Left lobe of liver (tissue), 2 donors: ENCODE results near the gene EDN3. TPM values are rescaled to one million over a fixed set of nuclear protein-coding genes. Genes with fewer than 3 reads are reported as not detected.

Experiments
- ATAC-seq: fragments of 200-7000 bp; cut with Tn5 transposase; one replicate; pipeline ENCODE4 v1.9.1; 2020; ENCODE audit warnings: mild to moderate bottlenecking, moderate library complexity
- DNase-seq: peaks from one replicate; pipeline ENCODE4 v3.0.0-alpha.2; 2020; ENCODE audit warnings: low spot score
- total RNA-seq: library from RNA; stranded (reverse); gene quantifications from one replicate; pipeline ENCODE4 v1.2.1, GENCODE V29; 2021
- donor health status: DM: no; HTN: no; CAD: no; lungs with moderate emphysema.
- donor health status: DM: no; HTN: yes; CAD: no.

Gene EDN3
- total RNA-seq, 1 donor from 2014 or later = not detected

DNA sequence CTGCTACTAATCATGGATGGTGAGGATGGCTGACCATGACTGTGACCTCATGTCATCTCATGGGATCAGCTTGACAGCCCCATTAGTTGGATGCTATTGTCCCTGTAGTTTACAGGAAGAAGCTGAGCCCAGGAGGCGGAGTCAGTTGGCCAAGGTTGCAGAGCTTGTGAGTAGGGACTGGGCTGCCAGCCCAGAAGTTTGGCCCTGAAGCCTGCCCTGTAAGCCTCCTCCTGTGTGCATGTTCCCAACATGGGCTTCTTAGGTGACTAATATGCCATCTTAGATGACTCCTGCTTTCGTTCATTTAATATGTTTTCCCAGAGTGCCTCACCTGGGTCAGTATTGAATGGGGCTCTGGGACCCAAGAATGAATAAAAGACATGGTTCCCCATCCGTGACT is 6.9 kb downstream of the EDN3 start:
- no peak for ATAC-seq
- DNase-seq = no peak

DNA sequence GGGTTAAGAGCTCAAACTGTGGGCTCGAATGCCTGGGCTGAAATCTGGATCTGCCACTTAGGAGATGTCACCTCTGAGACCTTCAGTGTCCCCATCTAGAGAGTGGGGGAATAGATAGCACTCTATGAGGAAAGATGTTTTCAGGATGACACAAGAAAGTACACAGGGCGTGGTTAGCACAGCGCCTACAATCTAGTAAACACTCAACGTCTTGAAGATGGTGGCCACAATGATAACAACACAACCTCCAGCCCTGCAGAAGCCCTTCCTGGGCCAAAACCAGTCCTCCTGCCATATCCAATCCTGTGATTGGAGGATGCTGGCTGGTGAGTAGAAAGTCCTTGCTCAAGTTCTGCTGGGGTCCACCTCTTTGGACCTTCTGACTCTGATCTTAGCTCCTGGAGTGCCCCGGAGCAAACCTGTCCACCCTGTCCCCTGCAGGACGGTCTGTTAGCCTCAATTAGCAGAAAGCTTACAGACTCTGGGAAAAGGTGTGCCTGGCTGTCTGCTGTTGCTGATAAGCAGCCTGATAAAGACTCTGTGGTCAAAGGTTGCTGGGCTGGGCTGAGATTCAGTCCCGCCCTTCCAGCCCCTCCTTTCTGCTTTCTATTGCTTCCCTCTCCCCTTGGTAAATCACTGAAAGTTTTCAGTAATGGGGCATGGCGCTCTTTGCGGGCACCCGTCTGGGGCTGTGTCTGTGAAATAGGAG is 8.2 kb downstream of the EDN3 start:
- DNase-seq (no peak), ATAC-seq (no peak)

DNA sequence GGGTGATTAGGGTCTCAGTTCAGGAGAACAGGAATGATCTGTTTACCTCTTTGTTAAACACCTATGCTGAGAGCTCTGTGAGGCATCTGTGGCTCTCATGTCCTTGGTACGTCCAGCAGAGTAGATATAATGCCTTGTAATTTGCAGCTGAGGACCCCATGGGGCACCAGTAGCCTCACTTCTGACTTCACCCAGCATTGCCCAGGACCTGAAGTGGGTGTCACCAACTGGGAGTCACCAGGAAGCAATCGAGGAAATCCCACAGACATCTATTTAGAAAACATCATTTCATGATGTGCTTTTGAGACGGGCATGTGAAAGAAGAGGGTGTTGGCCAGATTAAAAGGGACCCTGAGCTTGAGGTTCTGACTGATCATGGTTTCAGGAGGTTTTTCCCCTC is 8.8 kb downstream of the EDN3 start:
- DNase-seq = no peak
- no peak for ATAC-seq

DNA sequence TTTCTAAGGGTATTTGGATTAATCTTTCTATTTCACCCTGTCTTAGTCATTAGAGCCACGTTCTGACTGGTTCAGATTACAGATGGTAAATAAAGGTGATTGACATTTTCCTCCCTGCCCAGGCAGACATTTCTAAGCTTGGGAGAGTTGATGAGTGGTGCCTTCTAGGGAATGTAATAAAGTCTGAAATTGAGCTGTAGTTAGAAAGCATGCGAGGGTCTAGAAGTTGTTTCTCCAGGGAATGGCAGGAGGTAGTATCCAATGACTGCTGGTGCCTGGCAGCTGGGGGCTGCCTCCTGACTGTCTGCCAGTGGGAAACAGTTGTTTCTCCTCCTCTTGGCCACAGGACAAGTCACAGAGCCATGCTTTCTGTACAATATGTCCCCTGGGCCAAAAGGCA is 14.6 kb downstream of the EDN3 start:
- DNase-seq (no peak), ATAC-seq (no peak)

DNA sequence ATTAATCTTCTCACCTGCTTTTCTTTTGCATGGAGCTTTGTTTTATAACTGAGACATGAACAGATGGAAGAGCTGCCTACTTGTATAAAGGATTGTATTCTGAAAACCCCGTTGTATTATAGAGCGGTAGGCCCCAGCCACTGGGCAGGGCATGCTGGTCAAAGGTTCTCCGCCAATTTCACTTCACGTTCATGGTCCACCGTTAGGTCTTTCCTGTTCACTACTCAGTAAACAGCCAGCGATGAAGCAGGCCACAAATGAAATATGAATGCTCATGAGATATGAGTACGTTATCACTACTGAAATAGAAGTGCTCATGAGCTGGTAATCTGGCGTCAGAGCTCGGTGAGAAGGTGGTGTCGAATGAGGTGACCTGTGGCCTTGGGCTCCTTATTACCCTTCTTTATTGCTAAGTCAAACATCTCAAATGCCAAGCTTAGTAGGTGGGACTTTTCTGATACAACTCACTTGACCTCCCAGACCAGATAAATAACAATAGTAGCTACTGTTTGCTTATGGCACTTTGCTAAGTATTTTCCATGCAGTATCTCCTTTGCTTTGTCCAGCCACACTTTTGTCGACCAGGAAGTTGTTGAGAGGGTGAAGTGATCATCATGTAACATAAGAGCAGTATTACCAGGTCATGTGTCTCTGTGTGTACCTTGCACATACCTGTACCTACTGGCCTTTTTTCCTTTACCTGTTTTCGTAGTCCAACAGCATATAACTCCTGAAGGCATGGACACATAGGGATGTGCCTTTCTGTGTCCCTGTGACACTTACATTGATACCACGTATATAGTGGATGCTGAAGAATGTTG is 16.7 kb downstream of the EDN3 start:
- DNase-seq = no peak
- no peak for ATAC-seq

DNA sequence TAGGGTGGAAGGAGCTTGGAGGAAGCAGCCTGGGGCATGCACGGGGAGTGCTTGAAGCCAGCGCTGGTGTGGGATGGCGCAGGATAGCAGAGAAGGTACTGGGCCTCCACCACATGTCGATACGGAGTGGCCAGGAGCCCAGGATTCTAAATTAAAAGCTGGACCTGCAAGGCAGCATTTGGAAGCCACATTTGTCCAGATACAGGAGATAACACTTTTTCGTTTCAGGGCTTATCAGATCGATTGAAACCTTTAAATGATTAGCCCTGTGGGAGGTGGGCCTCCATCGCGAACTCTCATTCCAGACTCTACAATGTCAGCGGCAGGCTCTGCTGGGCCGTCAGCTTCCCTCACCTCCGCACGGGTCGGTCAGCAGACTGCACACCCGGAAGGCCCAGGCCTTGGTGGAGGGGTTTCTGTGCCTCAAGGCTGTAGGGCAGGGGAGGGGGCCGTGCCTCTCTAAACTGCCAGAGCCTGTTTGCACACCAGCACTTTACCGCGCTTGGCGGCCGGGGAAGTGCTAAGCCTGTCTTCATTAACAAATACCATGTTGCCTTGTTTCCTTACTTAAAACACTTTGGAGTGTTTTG is 17.9 kb downstream of the EDN3 start:
- ATAC-seq = no peak
- no peak for DNase-seq

DNA sequence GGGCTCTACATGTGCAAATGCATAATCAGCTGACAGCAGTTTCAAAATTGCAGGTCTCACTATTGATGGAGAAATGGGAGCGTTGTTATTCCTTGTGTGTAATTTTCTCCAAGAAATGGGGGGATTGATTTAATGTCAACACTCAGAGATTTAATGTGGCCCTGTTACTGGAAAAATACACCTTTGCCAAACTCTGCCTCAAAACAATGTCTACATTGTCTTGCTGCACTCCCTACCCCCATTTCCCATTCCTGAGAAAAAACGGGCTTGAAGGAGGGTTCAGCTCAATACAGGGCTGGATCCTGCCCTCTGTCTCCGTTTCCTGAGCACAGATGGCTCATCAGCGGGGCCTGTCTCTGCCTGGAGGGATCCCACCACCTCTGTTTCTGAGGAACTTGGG is 18.4 kb downstream of the EDN3 start:
- ATAC-seq = no peak

DNA sequence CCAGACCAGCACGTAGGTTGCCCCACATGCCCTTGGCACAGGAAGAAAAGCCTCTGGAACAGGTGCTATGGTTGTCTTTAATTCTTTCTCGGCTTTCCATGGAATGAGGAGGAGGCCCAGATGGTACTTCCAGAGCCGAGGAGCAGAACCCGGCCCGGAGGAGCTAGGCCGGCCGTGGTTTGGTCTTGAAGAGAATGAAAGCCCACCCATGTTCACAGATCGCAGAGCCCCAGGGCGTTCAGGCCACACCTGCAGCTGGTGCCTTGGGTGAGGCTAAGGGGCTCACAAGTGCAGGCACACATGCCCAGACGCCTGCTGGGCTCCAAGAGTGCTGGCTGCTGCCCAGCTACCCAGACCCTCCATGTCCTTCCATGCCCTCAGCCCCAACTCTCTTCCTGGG is 20.0 kb downstream of the EDN3 start:
- no peak for ATAC-seq

More for the DNA sequence above, 18.4 kb downstream of the EDN3 start:
- DNase-seq = no peak

DNA sequence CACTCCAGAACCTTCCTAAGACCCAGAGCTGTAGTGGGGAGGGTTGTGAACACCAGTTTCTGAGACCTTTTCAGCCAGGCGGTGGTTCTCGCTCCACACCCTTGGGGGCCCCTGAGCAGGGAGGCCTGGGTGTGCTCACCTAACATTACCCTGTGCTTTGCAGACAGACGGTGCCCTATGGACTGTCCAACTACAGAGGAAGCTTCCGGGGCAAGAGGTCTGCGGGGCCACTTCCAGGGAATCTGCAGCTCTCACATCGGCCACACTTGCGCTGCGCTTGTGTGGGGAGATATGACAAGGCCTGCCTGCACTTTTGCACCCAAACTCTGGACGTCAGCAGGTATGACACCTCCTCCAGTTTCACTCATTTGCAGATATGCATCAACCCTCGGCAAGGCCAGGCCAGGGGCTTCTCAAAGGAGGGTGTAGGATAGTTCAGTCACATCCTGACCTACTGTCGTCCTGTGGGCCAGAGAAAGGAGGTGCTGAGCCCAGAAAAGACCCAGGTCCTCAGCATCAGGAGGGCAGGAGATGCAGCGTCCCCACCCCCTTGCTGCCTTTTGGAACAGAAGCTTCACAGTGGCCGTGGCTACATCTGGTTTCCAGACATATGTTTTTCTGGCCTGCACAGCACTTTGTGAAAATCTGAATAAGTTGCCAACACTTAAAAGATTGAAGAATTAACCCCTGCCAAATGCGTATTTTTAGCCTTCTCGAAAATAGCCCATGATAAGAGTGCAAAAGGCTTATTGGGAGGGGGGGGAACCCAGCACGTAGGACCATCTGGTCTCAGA is 20.6 kb downstream of the EDN3 start:
- no peak for ATAC-seq
- DNase-seq = no peak

More for the DNA sequence above, 20.0 kb downstream of the EDN3 start:
- DNase-seq = no peak

DNA sequence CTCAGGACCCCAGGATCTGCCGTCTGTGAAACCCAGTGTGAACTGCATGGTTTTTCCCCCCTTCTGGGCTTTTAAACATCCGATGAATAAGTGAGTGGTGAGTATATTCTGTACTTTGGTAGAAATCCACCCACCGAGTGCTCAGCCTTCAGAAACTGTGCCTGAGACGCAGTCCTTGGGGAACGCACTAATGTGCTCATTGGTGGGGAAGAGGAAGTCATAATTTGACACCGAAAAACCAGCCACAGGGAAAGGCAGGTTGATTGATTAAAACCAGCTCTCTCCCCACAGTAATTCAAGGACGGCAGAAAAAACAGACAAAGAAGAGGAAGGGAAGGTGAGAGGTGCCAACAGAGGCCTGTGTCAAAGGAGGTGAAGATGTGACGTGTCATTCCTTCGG is 21.7 kb downstream of the EDN3 start:
- ATAC-seq (no peak), DNase-seq (no peak)

DNA sequence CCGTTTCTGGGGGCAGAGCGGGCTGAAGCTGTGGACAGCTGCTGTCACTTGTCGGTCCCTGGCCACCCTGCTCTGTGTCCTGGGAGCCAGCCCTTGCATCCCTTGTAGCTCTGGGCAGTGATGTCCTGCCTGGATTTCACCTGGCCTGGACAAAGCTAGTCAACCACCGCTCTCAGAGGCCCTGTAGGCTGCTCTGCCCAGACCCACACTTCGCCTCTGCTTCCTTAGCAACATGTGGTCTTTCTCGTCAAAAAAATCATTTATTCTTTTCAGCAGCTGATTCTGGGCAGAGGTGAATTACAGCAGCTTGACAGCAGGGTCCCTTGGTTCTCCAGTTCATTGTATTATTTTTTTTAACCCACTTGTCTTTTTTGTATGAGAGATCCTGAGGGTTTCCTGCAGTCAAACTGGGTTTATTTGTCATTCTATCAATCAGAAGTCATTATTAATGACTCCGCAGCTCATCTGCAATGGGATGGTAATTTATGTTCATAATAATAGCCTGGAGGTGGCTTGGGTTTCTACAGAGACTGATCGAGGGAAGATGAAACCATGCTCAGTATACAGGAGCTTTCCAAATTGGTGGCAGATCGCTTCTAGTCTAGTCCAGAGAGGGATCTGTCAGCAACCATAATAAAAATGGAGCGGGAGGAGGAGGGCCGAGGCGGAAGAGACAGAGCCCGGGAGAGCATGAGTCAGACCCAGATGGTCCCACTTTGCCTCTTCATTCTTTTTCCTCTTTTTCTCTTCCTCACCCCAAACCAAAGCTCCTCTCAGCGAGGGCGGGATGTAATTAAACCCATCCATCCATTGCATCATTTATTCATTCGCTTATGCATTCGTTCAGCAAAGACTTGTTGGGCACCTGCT is 22.4 kb downstream of the EDN3 start:
- ATAC-seq (no peak), DNase-seq (no peak)

DNA sequence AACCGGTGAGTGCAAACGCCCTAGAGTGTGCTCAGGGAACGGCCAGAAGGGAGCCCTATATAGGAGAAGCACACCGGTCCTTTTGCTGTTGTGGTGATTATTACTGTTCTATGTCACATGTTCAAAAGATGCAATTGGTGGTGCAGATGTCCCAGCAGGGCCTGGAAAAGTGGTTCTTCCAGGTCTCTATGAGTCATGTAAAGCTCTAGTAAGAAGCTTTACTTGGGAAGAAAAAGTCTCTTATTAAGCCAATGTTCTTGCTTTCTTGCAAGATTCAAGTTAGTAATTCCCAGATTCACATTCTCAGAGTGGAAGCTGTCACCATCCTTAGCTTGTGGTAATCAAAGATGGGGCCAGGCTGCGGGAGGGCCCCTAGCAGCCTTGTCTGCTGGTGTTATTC is 23.3 kb downstream of the EDN3 start:
- no peak for DNase-seq
- no peak for ATAC-seq

DNA sequence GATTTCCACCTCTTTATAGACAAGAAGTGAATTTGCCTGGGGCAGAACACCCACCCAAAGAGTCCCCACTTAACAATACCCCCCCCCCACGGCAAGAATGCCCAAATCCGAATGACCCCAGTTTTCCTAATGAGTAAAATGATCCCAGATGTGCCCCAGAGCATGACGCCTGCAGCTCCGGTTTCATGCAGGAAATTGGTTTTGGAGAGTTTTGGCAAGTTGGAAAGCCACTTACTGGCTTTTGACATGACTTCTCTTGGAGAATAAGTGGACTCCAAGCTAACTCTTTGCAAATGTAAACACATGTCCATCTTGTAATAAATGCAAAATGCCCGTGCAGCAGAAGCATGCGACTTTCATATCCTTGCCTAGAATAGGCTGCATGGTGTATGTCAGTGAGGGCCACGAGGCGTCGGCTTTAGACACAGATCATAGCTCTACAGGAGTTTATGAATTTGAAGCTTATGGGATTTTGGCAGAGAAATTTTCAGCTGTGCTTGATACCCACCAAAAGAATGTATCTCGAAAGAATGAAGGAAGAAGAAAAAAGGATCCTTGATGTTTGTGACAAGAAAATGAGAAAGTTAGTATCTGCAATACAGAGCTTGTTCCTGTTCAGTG is 24.2 kb downstream of the EDN3 start:
- DNase-seq (no peak), ATAC-seq (no peak)

DNA sequence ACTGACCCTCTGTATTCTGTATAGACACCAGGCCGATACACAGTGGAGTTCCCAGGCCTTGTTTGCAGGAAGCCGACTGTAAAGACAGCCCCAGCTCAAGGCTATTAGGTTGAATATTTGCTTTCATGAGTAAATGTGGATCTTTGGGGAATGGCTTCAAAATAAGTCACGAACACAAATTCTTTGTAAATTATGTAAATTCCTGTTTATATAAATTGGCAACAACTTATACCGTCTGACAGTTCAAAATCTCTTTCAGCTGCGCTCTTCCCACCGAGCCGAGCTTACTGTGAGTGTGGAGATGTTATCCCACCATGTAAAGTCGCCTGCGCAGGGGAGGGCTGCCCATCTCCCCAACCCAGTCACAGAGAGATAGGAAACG is 24.7 kb downstream of the EDN3 start:
- DNase-seq (no peak), ATAC-seq (no peak)

DNA sequence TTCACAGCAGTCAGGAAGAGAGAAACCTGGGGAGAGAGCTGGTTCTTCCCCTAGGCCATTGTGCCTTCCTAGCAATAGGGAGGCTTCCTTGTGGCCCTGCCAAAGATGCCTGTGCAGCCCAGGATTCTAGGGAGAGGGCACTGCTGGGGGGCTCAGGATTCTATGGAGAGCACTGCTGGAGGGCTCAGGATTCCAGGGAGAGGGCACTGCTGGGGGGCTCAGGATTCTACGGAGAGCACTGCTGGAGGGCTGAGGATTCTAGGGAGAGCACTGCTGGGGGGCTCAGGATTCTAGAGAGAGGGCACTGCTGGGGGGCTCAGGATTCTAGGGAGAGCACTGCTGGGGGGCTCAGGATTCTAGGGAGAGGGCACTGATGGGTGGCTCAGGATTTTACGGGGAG is 25.8 kb downstream of the EDN3 start:
- DNase-seq (no peak), ATAC-seq (no peak)

DNA sequence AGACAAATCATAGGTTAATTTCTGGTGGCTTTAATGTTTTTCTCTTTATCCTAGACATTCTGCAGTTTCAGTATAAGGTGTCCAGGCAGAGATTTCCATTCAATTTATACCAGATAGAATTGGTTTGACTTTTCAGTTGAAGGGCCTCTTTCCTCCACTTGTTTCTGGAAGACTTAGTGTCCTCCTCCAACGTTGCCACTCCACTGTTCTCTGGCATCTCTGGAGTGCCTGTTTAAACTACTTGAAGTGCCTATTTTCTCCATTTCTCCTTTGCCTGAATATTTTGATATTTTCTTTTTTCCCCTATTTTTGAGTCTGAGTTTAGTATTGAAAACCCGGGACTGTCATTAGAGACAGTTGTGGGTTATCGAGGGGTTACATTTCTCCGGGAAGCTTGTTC is 27.7 kb downstream of the EDN3 start:
- no peak for DNase-seq
- no peak for ATAC-seq

DNA sequence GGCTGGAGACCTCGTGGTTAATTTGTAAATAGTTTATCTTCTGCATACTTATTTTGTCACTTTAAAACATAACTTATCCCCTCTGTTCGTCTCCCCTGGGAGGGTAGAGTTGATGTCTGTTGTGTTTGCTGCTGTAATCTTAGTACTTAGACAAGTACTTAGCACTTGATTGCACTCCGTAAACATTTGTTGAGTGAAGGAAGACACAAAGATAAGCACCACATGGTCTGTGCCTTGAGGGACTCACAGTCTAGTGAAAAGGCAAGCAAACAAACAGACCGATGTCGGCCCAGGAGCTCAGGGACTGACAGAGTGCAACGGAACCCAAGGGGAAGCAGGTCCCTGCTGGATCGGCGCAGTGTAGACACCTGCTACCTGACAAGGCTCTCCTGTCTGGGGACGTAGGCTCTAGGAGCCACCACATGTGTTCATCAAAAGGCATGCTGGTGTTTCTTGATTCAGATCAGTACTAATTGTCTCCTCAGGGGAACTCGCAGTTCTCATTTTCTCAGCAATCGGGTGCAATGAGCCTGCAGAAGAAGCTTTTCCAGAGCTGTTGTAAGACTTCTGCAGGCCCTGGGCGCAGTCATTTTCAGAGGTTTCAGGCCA is 31.4 kb downstream of the EDN3 start:
- ATAC-seq = no peak
- DNase-seq = no peak

DNA sequence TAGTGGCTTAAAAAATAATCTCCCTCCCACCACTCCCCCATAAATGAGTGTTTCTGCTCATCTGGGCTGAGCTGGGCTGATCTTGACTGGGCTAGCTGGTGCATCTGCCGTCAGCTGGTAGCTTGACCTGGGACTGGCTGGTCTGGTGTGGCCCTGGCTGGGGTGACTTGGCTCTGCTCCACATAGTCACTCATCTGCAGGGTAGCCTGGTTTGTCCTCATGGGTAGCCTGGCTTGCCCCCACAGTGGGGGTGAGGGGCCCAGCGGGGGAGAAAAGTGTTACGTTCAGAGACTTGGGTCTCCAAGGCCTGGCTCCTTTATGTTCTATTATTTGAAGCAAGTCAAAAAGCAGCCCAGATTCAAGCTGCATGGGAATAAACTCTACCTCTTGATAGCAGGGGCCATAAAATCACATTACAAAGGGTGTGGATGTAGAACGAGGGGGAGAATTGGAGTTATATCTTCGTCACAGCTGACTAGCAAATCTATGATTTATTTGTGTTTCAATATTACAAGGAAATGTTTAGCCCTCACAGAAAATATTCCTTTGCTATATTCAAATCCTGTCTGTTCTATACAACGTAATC is 32.9 kb downstream of the EDN3 start:
- no peak for DNase-seq
- ATAC-seq = no peak

DNA sequence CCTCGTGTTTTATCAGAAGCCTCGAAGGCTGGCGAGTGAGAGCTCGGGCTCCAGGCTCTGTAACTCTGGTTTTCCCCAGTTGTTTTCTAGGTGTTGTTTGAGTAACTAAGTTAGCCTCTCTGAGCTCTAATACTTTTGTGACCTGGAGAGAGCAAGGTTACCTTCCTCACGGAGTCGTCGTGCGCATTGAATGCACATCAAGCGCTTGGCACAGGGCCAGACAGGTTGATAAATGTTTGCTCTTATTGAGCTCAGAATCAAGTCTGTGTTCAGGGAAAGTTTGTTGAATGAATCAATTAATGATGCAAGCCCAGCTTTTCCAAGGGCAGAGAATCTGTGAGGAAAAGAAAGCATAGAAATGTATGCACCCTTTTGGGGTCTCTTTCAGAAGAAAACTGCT is 33.5 kb downstream of the EDN3 start:
- no peak for DNase-seq

More for the DNA sequence above, 33.5 kb downstream of the EDN3 start:
- ATAC-seq = no peak
